SK-N-SH (cell line): Measurements from ENCODE around the gene MAN2B1. TPM values are rescaled to one million over a fixed set of nuclear protein-coding genes. Genes with fewer than 3 reads are reported as not detected.

Experiments used
- CTCF ChIA-PET: fragments of 300-600, 350-600 bp; formaldehyde crosslinking; extraction: SDS; loops from one replicate; lab custom pipeline; 2021; lab: Yijun Ruan, JAX
- POLR2A ChIA-PET: fragments of 350-600 bp; sonication (Branson Sonifier 250); formaldehyde crosslinking; extraction: SDS; loops from one replicate; lab custom pipeline; 2020; ENCODE audit warnings: antibody characterized with exemption, inconsistent platforms; lab: Yijun Ruan, JAX
- DNase-seq: peaks from one replicate; pipeline ENCODE4 v3.0.0; 2012
- H2AFZ ChIP-seq: fragments of 200-600 bp; sonication (generic); 2 replicates; pipeline ENCODE4 v1.8.1; 2016; ENCODE audit warnings: antibody characterized with exemption, mild to moderate bottlenecking, low read depth
- H3F3A ChIP-seq: fragments of 200-600 bp; sonication (generic); replicated peaks from 2 replicates; pipeline ENCODE3; 2016; ENCODE audit warnings: antibody characterized with exemption, mild to moderate bottlenecking; ENCODE audit not compliant: insufficient read depth
- H3K27ac ChIP-seq, 2 experiments: fragments of 200-500 bp in 1 of 2; fragments of 200-600 bp in 1 of 2; sonication (Bioruptor generic) in 1 of 2; sonication (generic), shearing (Covaris generic) in 1 of 2; 2 replicates each; pipeline versions ENCODE4 v1.5.1 to v1.6.1; 2014 to 2016; ENCODE audit warnings: low read depth in 2 of 2, inconsistent platforms in 1 of 2, low read length in 1 of 2, mild to moderate bottlenecking in 1 of 2, mixed read lengths in 1 of 2
- H3K27me3 ChIP-seq: fragments of 200-600 bp; sonication (generic), shearing (Covaris generic); 2 replicates; pipeline ENCODE4 v1.6.1; 2016; ENCODE audit warnings: mixed run types; ENCODE audit not compliant: insufficient read depth
- H3K36me3 ChIP-seq, 2 experiments: fragments of 200-500 bp in 1 of 2; fragments of 200-600 bp in 1 of 2; sonication (Bioruptor generic) in 1 of 2; sonication (generic) in 1 of 2; replicated peaks in 1 of 2; 2 replicates each; pipeline versions ENCODE3 to v1.5.1; 2014 to 2016; ENCODE audit warnings: low read length in 1 of 2, mild to moderate bottlenecking in 1 of 2; ENCODE audit not compliant: insufficient read depth in 2 of 2, control insufficient read depth in 1 of 2
- H3K4me1 ChIP-seq, 2 experiments: fragments of 200-500 bp in 1 of 2; fragments of 200-600 bp in 1 of 2; sonication (Bioruptor generic) in 1 of 2; sonication (generic), shearing (Covaris generic) in 1 of 2; 2 replicates each; pipeline versions ENCODE4 v1.5.1 to v1.6.1; 2014 to 2016; ENCODE audit warnings: low read depth in 1 of 2, low read length in 1 of 2, mixed run types in 1 of 2; ENCODE audit not compliant: insufficient read depth in 2 of 2, control insufficient read depth in 1 of 2
- H3K4me2 ChIP-seq: fragments of 200-600 bp; sonication (generic), shearing (Covaris generic); 2 replicates; pipeline ENCODE4 v1.6.1; 2017; ENCODE audit warnings: mixed run types
- H3K4me3 ChIP-seq, 2 experiments: fragments of 200-500 bp in 1 of 2; fragments of 200-600 bp in 1 of 2; sonication (Bioruptor generic) in 1 of 2; sonication (generic), shearing (Covaris generic) in 1 of 2; 2 replicates each; pipeline versions ENCODE4 v1.5.1 to v1.8.1; 2014 to 2016; ENCODE audit warnings: low read depth in 2 of 2, inconsistent platforms in 1 of 2, low read length in 1 of 2, mild to moderate bottlenecking in 1 of 2, mixed read lengths in 1 of 2, moderate library complexity in 1 of 2
- H3K79me2 ChIP-seq: fragments of 200-600 bp; sonication (generic); 2 replicates; pipeline ENCODE4 v1.8.1; 2017; ENCODE audit warnings: mild to moderate bottlenecking; ENCODE audit not compliant: insufficient read depth
- H3K9ac ChIP-seq: fragments of 200-600 bp; sonication (generic); 2 replicates; pipeline ENCODE4 v1.6.1; 2017; ENCODE audit warnings: mixed run types
- H3K9me2 ChIP-seq: fragments of 200-600 bp; sonication (generic); 2 replicates; pipeline ENCODE4 v1.6.1; 2017; ENCODE audit warnings: mixed run types
- H3K9me3 ChIP-seq: fragments of 200-600 bp; sonication (generic); 2 replicates; pipeline ENCODE4 v1.6.1; 2017; ENCODE audit warnings: mixed run types, mild to moderate bottlenecking, moderate library complexity
- H4K20me1 ChIP-seq: fragments of 200-600 bp; sonication (generic); 2 replicates; pipeline ENCODE4 v1.6.1; 2017; ENCODE audit warnings: mild to moderate bottlenecking, mixed run types; ENCODE audit not compliant: insufficient read depth
- ELF1 ChIP-seq: IDR thresholded peaks from 2 replicates; pipeline ENCODE4 v1.4.0; 2012
- EP300 ChIP-seq, 2 experiments: IDR thresholded peaks; 2 replicates each; pipeline versions ENCODE4 v1.4.0 to v1.6.1; 2012; ENCODE audit warnings: borderline replicate concordance in 1 of 2, low read depth in 1 of 2, low read length in 1 of 2
- GABPA ChIP-seq: IDR thresholded peaks from 2 replicates; pipeline ENCODE4 v1.4.0; 2012; ENCODE audit warnings: low read depth, mild to moderate bottlenecking
- GATA2 ChIP-seq: sonication (generic); formaldehyde crosslinking; IDR thresholded peaks from 2 replicates; pipeline ENCODE4 v1.5.0; 2020; ENCODE audit warnings: mild to moderate bottlenecking, missing genetic modification reagents
- JUND ChIP-seq: IDR thresholded peaks from 2 replicates; pipeline ENCODE4 v1.4.0; 2012
- MEF2A ChIP-seq: IDR thresholded peaks from 2 replicates; pipeline ENCODE4 v1.4.0; 2012; ENCODE audit warnings: low read depth, borderline replicate concordance
- WGBS: methylation state at CpG from one replicate; pipeline ENCODE4 v1.1.6; 2017; ENCODE audit warnings: low lambda C conversion rate; 5-methylcytosine and 5-hydroxymethylcytosine counted together
- polyA plus RNA-seq, 3 experiments: library from polyadenylated mRNA; depleted of rRNA; stranded (reverse); fragments of >200 nt; gene quantifications; 2 replicates each; pipeline ENCODE4 v1.2.3, GENCODE V29; 2012
- small RNA-seq, 7 experiments: library from RNA; depleted of rRNA; stranded (forward); fragments of <200 nt; gene quantifications; one replicate each; pipeline ENCODE3, GENCODE V24; 2012
- TF ChIP-seq, protein P1 (sequence below): fragments of 150-350 bp; IDR thresholded peaks from 2 replicates; pipeline ENCODE4 v1.6.1; 2016; ENCODE audit warnings: mild to moderate bottlenecking, low read depth, low read length

The MAN2B1 gene
- polyA plus RNA-seq, 1 of the 3 experiments (the other 2 are of a cell fraction), result 47.0 TPM

DNA sequence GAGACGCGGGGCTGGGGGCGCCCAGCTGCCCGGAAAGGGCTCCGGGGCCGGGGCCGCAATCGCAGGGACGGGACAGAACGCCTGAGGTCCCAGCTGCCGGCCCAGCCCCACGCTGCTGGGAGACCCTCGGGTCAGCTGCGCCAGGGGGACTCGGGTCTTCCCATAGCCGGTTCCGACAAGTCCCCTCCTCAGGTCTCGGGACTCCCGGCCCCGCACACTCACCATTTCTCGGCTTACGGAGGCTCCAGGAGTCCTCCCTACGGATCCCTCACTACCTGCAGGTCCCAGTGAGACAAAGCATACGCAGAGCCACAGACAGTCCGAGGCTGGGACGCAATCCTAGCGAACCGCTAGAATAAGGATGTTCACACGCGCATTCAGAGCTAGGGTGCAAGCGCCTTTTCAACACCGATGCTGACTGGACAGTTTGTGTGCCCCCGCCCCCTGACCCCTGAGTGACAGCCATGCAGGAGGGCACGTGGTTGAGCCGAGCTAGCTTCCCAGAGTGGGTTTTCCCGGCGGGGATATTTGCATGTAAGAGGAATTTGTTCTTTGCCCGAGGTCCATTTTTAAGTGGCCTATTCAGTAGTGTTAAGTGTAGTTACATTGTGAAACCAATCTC, 69.5 kb downstream of the MAN2B1 start:
- H3K79me2 ChIP-seq, result no peaks in the 10 kb centered on the region
- H3K27me3 ChIP-seq, result no peaks in the 10 kb centered on the region
- CTCF ChIA-PET, result interaction anchor here (1.5 kb wide), 1 partner anchor 33 kb away, joined by 3 read pairs; no protein-coding TSS in a partner anchor
- no peaks in the 10 kb centered on the region for H3F3A ChIP-seq
- H3K9me2 ChIP-seq, result no peaks in the 10 kb centered on the region
- WGBS, result 92% methylated on average over 19 of the region's 38 CpGs
- no peak overlapping the region for H3K27ac ChIP-seq
- H3K9ac ChIP-seq, result no peak overlapping the region
- no peaks in the 10 kb centered on the region for H3K9me3 ChIP-seq
- no peak overlapping the region for H2AFZ ChIP-seq
- H3K4me1 ChIP-seq, result no peaks in the 10 kb centered on the region
- no peaks in the 10 kb centered on the region for H4K20me1 ChIP-seq
- TF ChIP-seq GATA2 (CRISPR knock-in tag) (no peak), EP300 (IDR thresholded peaks at IDR 0.05; ENCODE audit: borderline replicate concordance in 1 of 2, low read depth in 1 of 2, low read length in 1 of 2) (no peak), JUND (no peak), ELF1 (no peak), GABPA (no peak), MEF2A (no peak)
- TF ChIP-seq, protein P1, sequence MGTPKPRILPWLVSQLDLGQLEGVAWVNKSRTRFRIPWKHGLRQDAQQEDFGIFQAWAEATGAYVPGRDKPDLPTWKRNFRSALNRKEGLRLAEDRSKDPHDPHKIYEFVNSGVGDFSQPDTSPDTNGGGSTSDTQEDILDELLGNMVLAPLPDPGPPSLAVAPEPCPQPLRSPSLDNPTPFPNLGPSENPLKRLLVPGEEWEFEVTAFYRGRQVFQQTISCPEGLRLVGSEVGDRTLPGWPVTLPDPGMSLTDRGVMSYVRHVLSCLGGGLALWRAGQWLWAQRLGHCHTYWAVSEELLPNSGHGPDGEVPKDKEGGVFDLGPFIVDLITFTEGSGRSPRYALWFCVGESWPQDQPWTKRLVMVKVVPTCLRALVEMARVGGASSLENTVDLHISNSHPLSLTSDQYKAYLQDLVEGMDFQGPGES, result no peak
- TF ChIP-seq, all 33 proteins: peak for 0
- no peak overlapping the region for H3K4me2 ChIP-seq
- POLR2A ChIA-PET, result no interaction called here
- H3K36me3 ChIP-seq, result peaks cover 6 to 12% of the 10 kb centered on the region in 2 experiments
- H3K4me3 ChIP-seq, result no peak overlapping the region
- no peak for DNase-seq

Small RNAs within 50 kb of the gene (small RNA-seq; reads per million reads assigned to genes)
- 2.0 to 26.4 (median 7.3) reads per million in 7 experiments for gene SNORD41

Other genes with a start within 250 kb of the MAN2B1 start
- 0.92 and 1.5 TPM in 2 replicates for gene ZNF443, start 225.7 kb downstream of the MAN2B1 start, polyA plus RNA-seq (2012; rRNA removed)
- gene ZNF709, start 181.9 kb downstream of the MAN2B1 start, polyA plus RNA-seq (2012; rRNA removed), result 0.64 and 0.99 TPM in 2 replicates
- 1.3 TPM in 2 replicates for gene ZNF564, start 115.3 kb downstream of the MAN2B1 start, polyA plus RNA-seq (2012; rRNA removed)
- gene ZNF490, start 55.9 kb downstream of the MAN2B1 start, polyA plus RNA-seq (2012; rRNA removed), result 1.3 TPM in 2 replicates
- 8.9 and 9.3 TPM in 2 replicates for gene ZNF791, start 55.8 kb downstream of the MAN2B1 start, polyA plus RNA-seq (2012; rRNA removed)
- 12.8 and 18.2 TPM in 2 replicates for gene WDR83, start 65 bp upstream of the MAN2B1 start, polyA plus RNA-seq (2012; rRNA removed)
- gene DHPS, start 15.1 kb upstream of the MAN2B1 start, polyA plus RNA-seq (2012; rRNA removed), result 179 and 192 TPM in 2 replicates
- not detected in 2 replicates for gene GNG14, start 21.3 kb upstream of the MAN2B1 start, polyA plus RNA-seq (2012; rRNA removed)
- 25.9 and 26.6 TPM in 2 replicates for gene FBXW9, start 29.9 kb upstream of the MAN2B1 start, polyA plus RNA-seq (2012; rRNA removed)
- gene TNPO2, start 57.2 kb upstream of the MAN2B1 start, polyA plus RNA-seq (2012; rRNA removed), result 82.4 and 112 TPM in 2 replicates
- gene TRIR, start 67.9 kb upstream of the MAN2B1 start, polyA plus RNA-seq (2012; rRNA removed), result 294 and 466 TPM in 2 replicates
- gene GET3, start 70.8 kb upstream of the MAN2B1 start, polyA plus RNA-seq (2012; rRNA removed), result 250 and 264 TPM in 2 replicates
- gene BEST2, start 85.0 kb upstream of the MAN2B1 start, polyA plus RNA-seq (2012; rRNA removed), result not detected in 2 replicates
- gene HOOK2, start 108.8 kb upstream of the MAN2B1 start, polyA plus RNA-seq (2012; rRNA removed), result 23.9 and 33.0 TPM in 2 replicates
- 165 and 224 TPM in 2 replicates for gene JUNB, start 124.7 kb upstream of the MAN2B1 start, polyA plus RNA-seq (2012; rRNA removed)
- 215 and 341 TPM in 2 replicates for gene PRDX2, start 135.1 kb upstream of the MAN2B1 start, polyA plus RNA-seq (2012; rRNA removed)
- not detected in 2 replicates for gene THSD8, start 135.3 kb upstream of the MAN2B1 start, polyA plus RNA-seq (2012; rRNA removed)
- 35.2 and 48.1 TPM in 2 replicates for gene RNASEH2A, start 139.8 kb upstream of the MAN2B1 start, polyA plus RNA-seq (2012; rRNA removed)
- 0.47 and 0.72 TPM in 2 replicates for gene RTBDN, start 167.8 kb upstream of the MAN2B1 start, polyA plus RNA-seq (2012; rRNA removed)
- gene MAST1, start 171.8 kb upstream of the MAN2B1 start, polyA plus RNA-seq (2012; rRNA removed), result 4.3 and 9.7 TPM in 2 replicates
- 29.8 and 40.7 TPM in 2 replicates for gene DNASE2, start 214.7 kb upstream of the MAN2B1 start, polyA plus RNA-seq (2012; rRNA removed)
- gene KLF1, start 220.5 kb upstream of the MAN2B1 start, polyA plus RNA-seq (2012; rRNA removed), result not detected in 2 replicates
- gene GCDH, start 224.4 kb upstream of the MAN2B1 start, polyA plus RNA-seq (2012; rRNA removed), result 29.4 and 36.6 TPM in 2 replicates